ENCODE data around the gene ADH4.

DNA sequence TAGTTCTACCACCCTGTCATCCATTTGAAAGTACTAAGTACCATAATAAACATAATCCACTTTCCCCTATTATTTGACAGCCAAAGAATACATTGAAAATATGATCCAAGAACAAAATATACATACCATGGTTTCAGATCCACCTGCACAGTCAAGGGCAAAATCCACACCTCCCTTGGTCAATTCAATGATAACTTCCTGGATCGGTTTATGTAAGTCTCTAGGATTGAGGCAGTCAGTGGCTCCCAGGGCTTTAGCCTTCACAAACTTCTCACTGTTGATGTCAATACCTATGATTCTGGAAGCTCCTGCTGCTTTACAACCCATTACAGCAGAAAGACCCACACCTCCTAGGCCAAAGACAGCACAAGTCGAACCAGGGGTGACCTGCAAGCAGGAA is 12.7 kb downstream of the ADH4 start:
- TF ChIP-seq, protein P1, sequence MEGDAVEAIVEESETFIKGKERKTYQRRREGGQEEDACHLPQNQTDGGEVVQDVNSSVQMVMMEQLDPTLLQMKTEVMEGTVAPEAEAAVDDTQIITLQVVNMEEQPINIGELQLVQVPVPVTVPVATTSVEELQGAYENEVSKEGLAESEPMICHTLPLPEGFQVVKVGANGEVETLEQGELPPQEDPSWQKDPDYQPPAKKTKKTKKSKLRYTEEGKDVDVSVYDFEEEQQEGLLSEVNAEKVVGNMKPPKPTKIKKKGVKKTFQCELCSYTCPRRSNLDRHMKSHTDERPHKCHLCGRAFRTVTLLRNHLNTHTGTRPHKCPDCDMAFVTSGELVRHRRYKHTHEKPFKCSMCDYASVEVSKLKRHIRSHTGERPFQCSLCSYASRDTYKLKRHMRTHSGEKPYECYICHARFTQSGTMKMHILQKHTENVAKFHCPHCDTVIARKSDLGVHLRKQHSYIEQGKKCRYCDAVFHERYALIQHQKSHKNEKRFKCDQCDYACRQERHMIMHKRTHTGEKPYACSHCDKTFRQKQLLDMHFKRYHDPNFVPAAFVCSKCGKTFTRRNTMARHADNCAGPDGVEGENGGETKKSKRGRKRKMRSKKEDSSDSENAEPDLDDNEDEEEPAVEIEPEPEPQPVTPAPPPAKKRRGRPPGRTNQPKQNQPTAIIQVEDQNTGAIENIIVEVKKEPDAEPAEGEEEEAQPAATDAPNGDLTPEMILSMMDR (IDR thresholded peaks at IDR 0.05), result no peak
- no peak for TF ChIP-seq POLR2A (IDR thresholded peaks at IDR 0.05)

Measured in lower leg skin (tissue), 3 donors.